Activated T-cell treated with anti-CD3 and anti-CD28 coated beads, Interleukin-2, amount 50 U/mL, for 24 hours (primary cell): ENCODE data around the gene LCMT2.

ENCODE experiments used
- DNase-seq: peaks from one replicate; pipeline ENCODE4 v3.0.0-alpha.2; 2020
- H3K27ac Mint-ChIP-seq: 2 replicates; pipeline ENCODE4 v1.8.0; 2020; ENCODE audit warnings: mild to moderate bottlenecking, mixed read lengths
- H3K27me3 Mint-ChIP-seq: 2 replicates; pipeline ENCODE4 v1.8.0; 2020; ENCODE audit warnings: mixed read lengths
- H3K36me3 Mint-ChIP-seq: 2 replicates; pipeline ENCODE4 v1.8.0; 2020; ENCODE audit warnings: low read depth, mixed read lengths
- H3K4me1 Mint-ChIP-seq: 2 replicates; pipeline ENCODE4 v1.8.0; 2020; ENCODE audit warnings: low read depth, mixed read lengths
- H3K4me3 Mint-ChIP-seq: 2 replicates; pipeline ENCODE4 v1.8.0; 2020; ENCODE audit warnings: mild to moderate bottlenecking, moderate library complexity, mixed read lengths
- H3K9me3 Mint-ChIP-seq: 2 replicates; pipeline ENCODE4 v1.8.0; 2020; ENCODE audit warnings: mixed read lengths

The LCMT2 gene

DNA sequence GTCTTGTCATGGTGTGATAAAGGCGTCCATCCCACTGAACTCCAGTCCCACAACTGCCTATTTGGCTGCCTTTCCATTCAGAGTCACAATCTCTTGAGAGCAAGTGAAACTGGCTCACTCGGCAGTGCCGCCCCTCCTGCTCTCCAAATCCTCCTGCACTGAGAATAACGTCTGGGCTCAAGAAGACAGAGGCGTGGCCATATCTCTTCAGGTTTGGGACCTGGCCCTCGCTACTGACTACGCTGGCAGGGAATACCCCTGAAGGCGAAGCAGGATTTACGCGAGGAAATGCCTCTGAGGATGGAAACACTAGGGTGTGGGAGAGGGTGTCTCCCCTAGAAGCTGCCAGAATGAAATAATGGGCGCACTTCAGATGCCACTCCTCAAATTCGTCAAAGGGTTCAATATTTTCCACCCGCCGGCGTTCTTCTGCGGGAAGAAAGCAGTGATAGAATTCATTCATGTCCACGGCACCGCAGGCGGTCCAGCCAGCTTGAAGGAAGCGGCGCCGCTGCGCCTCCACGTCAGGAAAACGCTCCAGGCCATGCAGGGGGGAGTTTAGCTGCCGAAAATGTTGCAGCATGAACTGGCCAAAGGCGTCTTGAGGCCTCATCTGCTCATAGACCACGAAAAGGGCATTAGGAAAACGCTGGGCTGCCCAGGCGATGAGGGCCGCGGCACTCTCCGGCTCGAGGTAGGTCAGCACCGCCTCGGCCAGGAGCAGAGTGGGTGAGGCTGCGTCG, 985 bp downstream of the LCMT2 start:
- peak; percentile 31 for DNase-seq
- peaks cover 48% of the 10 kb centered on the region for H3K36me3 Mint-ChIP-seq
- no peaks in the 10 kb centered on the region for H3K27me3 Mint-ChIP-seq
- peak overlapping the region; percentile 99 for H3K27ac Mint-ChIP-seq
- H3K4me1 Mint-ChIP-seq = peaks cover 42% of the 10 kb centered on the region
- H3K4me3 Mint-ChIP-seq = peak overlapping the region; percentile 92
- H3K9me3 Mint-ChIP-seq = no peaks in the 10 kb centered on the region

DNA sequence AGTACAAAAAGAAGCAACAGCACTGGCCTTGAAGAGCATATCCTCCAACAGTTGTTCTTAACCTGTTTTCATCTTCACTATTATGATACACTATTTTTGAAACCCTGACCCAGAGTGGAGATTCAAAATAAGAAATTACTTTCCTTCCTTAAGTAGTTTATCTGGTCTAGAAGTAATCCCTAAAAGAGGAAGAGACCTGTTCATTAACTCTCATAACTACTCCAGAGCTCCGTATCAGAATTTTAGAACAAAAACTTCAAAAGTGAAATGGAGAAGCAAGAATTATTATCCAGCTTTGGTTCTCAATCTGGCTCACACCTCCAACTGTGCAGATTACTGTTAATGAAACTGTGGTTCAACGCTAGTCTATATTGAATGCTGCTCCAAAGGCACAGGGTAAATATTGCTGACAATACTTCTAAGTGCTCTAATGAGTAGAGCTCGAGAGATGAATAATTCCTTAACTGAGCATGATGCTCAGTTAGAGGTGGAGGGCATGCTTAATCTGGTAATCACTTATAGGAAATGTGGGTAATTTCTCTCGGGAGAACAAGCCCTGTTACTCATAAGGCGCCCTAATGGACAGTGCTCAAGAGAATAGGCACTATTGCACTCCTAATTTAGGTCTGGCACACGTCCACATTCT, 5.2 kb downstream of the LCMT2 start:
- no peaks in the 10 kb centered on the region for H3K9me3 Mint-ChIP-seq
- no peak overlapping the region for H3K27ac Mint-ChIP-seq
- DNase-seq = no peak

DNA sequence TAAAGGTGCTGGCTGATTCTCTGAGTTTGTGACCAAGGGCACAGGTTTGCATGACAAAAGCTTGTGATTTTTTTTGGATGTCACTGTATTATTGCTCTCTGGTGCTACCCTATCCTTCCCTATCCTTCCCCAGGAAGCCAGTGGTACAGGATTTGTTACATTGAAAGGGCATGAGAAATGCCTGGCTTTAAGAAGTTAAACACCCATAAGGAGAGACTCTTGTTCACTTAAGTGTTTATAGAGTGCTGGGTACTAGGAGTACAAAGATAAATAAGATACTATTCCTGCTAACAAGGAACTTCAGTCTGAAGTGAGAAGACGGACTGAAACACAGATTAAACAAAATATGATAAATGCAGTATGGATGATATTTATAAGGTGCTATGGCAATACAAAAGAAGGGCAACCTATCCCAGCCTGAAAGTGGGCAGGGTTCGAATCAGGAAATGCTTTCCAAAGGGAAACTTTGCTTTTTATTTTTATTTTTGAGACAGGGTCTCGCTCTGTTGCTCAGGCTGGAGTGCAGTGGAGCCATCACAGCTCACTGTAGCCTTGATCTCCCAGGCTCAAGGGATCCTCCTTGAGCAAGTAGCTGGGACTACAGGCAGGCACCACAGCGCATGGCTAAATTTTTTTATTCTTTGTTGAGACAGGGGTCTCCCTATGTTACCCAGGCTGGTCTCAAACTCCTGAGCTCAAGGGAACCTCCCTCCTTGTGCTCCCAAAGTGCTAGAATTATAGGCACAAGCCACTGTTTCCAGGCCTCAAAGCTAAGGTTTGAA, 11.2 kb downstream of the LCMT2 start:
- Mint-ChIP-seq H3K4me1 (no peaks in the 10 kb centered on the region), H3K36me3 (no peaks in the 10 kb centered on the region), H3K27me3 (peaks cover 21% of the 10 kb centered on the region), H3K27ac (no peak overlapping the region), H3K4me3 (no peak overlapping the region), H3K9me3 (no peaks in the 10 kb centered on the region)
- no peak for DNase-seq

More for the DNA sequence above, 5.2 kb downstream of the LCMT2 start:
- Mint-ChIP-seq H3K4me3 (no peak overlapping the region), H3K4me1 (peaks cover 28% of the 10 kb centered on the region), H3K36me3 (peaks cover 29% of the 10 kb centered on the region), H3K27me3 (no peaks in the 10 kb centered on the region)

DNA sequence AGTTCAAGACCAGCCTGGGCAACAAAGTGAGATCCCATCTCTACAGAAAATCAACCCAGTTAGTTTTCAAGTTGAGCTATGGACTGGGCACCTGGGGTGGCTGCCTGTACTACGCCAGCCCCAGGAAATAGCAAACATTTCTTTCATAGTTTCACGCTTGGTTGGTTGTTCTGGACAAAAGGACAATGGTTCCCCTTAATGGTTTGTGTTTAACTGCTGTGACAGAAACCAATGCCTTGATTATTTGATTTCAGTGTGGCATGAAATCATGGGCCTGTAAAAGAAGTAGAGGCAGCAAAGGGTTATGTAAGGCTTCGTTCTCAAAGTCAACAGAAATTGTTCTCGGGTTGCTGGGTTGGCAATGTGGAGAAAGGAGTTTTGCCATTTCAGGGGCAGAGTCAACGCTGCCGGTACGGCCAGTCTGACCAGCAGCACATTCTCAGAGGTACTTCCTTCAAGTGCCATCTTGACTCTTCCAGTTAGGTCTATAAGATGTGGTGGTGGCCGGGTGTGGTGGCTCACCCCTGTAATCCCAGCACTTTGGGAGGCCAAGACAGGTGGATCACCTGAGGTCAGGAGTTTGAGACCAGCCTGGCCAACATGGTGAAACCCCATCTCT, 12.7 kb downstream of the LCMT2 start:
- Mint-ChIP-seq H3K36me3 (no peaks in the 10 kb centered on the region), H3K27me3 (peaks cover 31% of the 10 kb centered on the region), H3K27ac (no peak overlapping the region), H3K4me1 (no peaks in the 10 kb centered on the region), H3K9me3 (no peaks in the 10 kb centered on the region), H3K4me3 (no peak overlapping the region)
- no peak for DNase-seq

GRCh38 chr15:43316971-43317346, 13.4 kb downstream of the LCMT2 start:
- DNase-seq = no peak
- no peaks in the 10 kb centered on the region for H3K4me1 Mint-ChIP-seq
- no peaks in the 10 kb centered on the region for H3K36me3 Mint-ChIP-seq
- H3K27me3 Mint-ChIP-seq = peaks cover 35% of the 10 kb centered on the region
- H3K4me3 Mint-ChIP-seq = no peak overlapping the region
- no peaks in the 10 kb centered on the region for H3K9me3 Mint-ChIP-seq
- H3K27ac Mint-ChIP-seq = no peak overlapping the region

- Mint-ChIP-seq H3K36me3 (no peaks in the 10 kb centered on the region), H3K27ac (no peak overlapping the region), H3K9me3 (no peaks in the 10 kb centered on the region), H3K4me3 (no peak overlapping the region), H3K27me3 (peaks cover 41% of the 10 kb centered on the region), H3K4me1 (no peaks in the 10 kb centered on the region)
- no peak for DNase-seq
These were observed 14.1 kb downstream of the LCMT2 start for GRCh38 chr15:43316016-43316970.

- H3K36me3 Mint-ChIP-seq = no peaks in the 10 kb centered on the region
- no peak overlapping the region for H3K4me3 Mint-ChIP-seq
- peaks cover 52% of the 10 kb centered on the region for H3K27me3 Mint-ChIP-seq
- no peak for DNase-seq
- no peak overlapping the region for H3K27ac Mint-ChIP-seq
- H3K9me3 Mint-ChIP-seq = no peaks in the 10 kb centered on the region
- H3K4me1 Mint-ChIP-seq = no peaks in the 10 kb centered on the region
These were observed 16.2 kb downstream of the LCMT2 start for GRCh38 chr15:43314171-43314570.

GRCh38 chr15:43312378-43312777, 18.0 kb downstream of the LCMT2 start:
- no peak overlapping the region for H3K4me3 Mint-ChIP-seq
- H3K36me3 Mint-ChIP-seq = no peaks in the 10 kb centered on the region
- no peaks in the 10 kb centered on the region for H3K4me1 Mint-ChIP-seq
- no peaks in the 10 kb centered on the region for H3K9me3 Mint-ChIP-seq
- peaks cover 51% of the 10 kb centered on the region for H3K27me3 Mint-ChIP-seq
- DNase-seq = no peak
- no peak overlapping the region for H3K27ac Mint-ChIP-seq

DNA sequence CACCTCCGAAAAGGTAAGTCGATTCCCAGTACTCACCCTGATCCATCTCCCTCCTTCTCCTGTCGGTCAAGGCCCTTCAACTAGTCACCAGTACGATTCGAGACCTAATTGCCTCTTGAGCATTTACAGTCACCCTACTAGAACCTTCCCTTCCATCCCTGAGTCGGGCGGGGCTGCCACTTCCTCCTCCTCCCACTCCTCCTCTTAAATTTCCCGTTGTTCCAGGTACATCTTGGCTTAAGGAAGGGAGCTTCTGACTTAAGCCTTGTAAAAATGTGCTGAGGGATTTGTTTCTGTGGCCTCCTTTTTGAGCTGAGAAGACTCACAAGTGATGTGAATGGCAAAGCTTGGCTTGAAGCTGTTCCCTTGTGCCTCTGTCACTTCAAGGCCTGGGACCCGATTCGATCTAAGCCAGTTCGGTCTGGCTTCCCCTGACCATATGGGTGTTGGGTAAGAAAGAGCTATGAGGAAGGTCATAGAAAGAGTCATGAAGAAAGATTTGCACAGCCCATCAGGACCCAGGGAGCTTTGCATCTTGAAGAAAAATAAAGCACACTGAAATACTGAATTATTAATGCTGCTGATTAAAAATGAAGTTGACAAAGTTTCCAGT, 28.1 kb downstream of the LCMT2 start, which contains the start of gene TGM7:
TSS of gene TGM7 (minus strand) at position 51 of the 613 bp plus-strand sequence.
- DNase-seq = no peak
- Mint-ChIP-seq H3K4me3 (no peak within 1 kb of the TSS), H3K4me1 (no peaks in the 10 kb centered on the region), H3K36me3 (no peaks in the 10 kb centered on the region), H3K27me3 (peaks cover 24% of the 10 kb centered on the region), H3K27ac (no peak within 1 kb of the TSS), H3K9me3 (no peaks in the 10 kb centered on the region)

DNA sequence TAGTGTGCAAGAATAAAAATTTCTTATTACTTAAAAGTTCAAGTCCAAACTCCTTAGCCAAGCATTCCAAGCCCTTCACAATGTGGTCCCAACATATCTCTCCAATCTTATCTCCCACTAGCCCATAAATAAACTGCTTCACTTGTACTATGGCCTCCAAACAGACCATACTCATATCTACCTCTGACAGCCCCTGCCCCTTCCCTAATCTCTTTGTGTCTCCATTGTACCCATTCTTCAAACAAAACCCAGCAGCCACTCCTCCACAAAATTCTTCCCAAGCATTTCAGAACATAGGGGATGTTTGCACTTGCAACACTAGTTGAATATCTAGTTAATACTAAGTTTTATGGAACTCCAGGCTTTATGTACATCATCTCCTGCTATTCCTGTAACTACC, 30.5 kb downstream of the LCMT2 start:
- Mint-ChIP-seq H3K9me3 (no peaks in the 10 kb centered on the region), H3K4me3 (no peak overlapping the region), H3K27ac (no peak overlapping the region), H3K4me1 (no peaks in the 10 kb centered on the region), H3K27me3 (peaks cover 25% of the 10 kb centered on the region), H3K36me3 (no peaks in the 10 kb centered on the region)
- no peak for DNase-seq

GRCh38 chr15:43299411-43299810, 31.0 kb downstream of the LCMT2 start:
- no peaks in the 10 kb centered on the region for H3K9me3 Mint-ChIP-seq
- no peak overlapping the region for H3K4me3 Mint-ChIP-seq
- H3K36me3 Mint-ChIP-seq = no peaks in the 10 kb centered on the region
- peaks cover 30% of the 10 kb centered on the region for H3K27me3 Mint-ChIP-seq
- H3K27ac Mint-ChIP-seq = no peak overlapping the region
- DNase-seq = no peak
- H3K4me1 Mint-ChIP-seq = no peaks in the 10 kb centered on the region

GRCh38 chr15:43294091-43294706, 36.2 kb downstream of the LCMT2 start:
- DNase-seq = no peak
- Mint-ChIP-seq H3K27me3 (peaks cover 50% of the 10 kb centered on the region), H3K36me3 (no peaks in the 10 kb centered on the region), H3K9me3 (no peaks in the 10 kb centered on the region), H3K4me1 (peaks cover 5% of the 10 kb centered on the region), H3K4me3 (no peak overlapping the region), H3K27ac (no peak overlapping the region)

GRCh38 chr15:43293432-43293831, 36.9 kb downstream of the LCMT2 start:
- Mint-ChIP-seq H3K27ac (no peak overlapping the region), H3K9me3 (no peaks in the 10 kb centered on the region), H3K4me1 (peaks cover 5% of the 10 kb centered on the region), H3K36me3 (no peaks in the 10 kb centered on the region), H3K4me3 (no peak overlapping the region), H3K27me3 (peaks cover 50% of the 10 kb centered on the region)
- no peak for DNase-seq
